ENCODE results near the gene LDB2. TPM values are rescaled to one million over a fixed set of nuclear protein-coding genes. Genes with fewer than 3 reads are reported as not detected.

LDB2 gene
- total RNA-seq, 1 donor from 2014 or later = 360 TPM

GRCh38 chr4:16759931-16760582 is 138.4 kb downstream of the LDB2 start:
- no peak for DNase-seq (ENCODE audit: low read depth in 2 of 2)

DNA sequence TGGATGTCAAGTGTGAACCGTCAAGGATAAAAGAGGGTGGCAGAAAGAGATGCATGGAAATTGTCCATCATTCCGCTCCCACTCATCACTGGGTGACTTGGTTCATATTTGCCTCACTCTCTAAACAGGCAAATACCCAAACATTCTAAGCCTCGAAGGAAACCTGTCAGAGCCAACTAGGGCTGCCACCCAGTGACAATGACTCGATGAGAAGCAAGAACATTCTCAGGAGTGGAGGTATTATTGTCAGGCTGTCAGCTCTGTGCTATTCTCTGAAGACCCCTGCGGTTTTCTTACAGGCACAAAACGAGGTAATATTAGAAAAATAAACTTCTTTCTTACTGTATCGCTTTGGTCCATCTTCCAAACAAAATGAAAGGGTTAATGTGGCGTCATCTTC is 139.6 kb downstream of the LDB2 start:
- DNase-seq (ENCODE audit: low read depth in 2 of 2) = no peak

DNA sequence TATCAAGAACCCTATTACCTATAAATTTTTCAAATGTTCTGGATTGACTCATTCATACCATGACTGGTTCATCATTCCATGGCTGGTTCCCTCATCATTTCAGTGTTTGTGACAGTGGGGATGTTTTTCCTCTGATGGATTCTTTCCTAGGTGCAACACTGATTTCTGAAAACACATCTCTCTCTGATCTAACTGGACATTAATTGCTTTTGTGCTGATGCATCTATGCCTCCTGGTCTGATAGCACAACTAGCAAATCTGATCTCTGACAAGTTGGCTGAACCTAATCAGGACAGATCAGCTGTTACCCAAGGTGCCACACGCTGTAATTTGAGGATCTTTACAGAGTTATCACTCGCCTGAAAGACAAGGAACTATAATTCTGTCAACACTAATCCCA is 140.2 kb downstream of the LDB2 start:
- DNase-seq (ENCODE audit: low read depth in 2 of 2) = no peak

DNA sequence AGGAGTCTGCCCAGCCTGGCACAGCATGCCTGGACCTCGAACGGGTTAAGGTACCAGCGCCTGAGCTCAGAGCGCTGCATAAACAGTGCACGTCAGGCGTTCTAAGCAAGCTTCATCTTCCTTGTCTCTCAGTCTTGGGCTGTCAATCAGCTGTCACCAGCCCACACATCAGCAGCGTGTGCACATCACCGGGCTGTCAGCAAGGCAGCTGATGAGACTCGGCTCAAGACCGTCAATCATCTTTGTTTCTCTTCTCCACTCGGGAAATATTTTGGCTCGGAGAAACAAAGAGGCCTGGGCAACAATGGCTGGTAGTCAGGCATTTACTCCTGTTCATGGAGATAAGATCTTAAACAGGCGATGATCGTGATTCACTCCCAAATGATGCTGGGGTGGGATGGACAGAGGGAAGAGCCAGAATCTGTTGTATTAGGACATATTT is 141.3 kb downstream of the LDB2 start:
- peak; percentile 31 to 88 for DNase-seq (ENCODE audit: low read depth in 2 of 2)

DNA sequence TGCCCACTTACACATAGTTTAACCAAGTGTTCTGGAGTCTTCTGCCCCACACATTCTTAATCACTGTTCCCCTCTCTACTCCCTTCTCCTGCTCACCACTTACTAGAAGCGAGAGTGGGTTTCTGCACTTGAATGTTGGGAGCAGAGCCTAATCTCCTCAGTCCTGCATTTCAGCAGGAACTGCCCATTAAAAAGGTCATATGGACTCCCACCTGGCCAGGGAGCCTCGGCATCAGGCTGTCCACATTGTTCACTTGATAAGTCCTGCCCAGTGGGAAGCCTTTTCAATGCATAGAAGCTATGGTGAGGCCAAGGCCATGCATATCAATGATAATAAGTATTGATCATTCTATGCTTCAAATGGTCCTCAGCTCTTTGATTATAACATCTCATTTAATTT is 144.3 kb downstream of the LDB2 start:
- DNase-seq (ENCODE audit: low read depth in 2 of 2) = no peak

DNA sequence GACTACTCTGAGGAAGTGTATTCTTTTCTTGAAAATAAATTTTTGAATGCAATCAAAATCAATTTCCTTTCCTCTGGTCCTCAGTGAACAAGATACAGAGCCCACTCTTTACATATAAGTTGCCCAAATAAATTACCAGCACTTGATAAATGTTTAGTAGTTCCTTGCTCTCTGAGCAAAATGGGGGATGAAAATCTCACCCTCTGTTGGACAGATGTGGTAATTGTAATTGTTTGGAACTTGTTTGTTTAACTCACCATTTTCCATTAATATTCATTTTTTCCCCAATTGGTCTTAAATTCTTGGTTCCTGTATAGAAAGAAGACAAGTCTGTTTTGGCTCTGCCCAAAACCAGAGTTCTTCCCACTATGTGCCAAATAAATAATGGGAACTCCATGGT is 146.3 kb downstream of the LDB2 start:
- peak in 1 of 2 donors; percentile 39 for DNase-seq (ENCODE audit: low read depth in 2 of 2)

- peak; percentile 64 to 72 for DNase-seq (ENCODE audit: low read depth in 2 of 2)
Measured at GRCh38 chr4:16750882-16751642, 147.4 kb downstream of the LDB2 start.

- DNase-seq (ENCODE audit: low read depth in 2 of 2) = no peak
Measured at GRCh38 chr4:16750216-16750615, 148.2 kb downstream of the LDB2 start.

DNA sequence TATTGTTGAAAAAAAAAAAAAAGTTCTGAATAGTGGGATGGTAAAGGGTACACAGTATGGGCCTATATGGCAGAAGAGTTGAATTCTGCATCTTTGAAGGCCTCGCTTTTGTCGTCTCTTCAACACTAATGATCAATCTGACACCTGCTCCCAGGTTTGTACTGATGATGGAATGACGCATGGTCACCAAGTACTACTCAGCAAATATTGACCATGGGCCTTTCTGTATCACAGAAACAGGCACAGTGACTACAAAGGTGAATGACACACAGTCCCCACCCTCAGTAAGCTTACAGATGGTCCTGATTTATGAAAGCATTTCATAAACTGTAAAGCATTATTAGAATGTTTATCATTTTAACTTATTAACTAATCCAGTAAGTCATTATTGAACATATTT is 152.6 kb downstream of the LDB2 start:
- DNase-seq (ENCODE audit: low read depth in 2 of 2) = no peak

- DNase-seq (ENCODE audit: low read depth in 2 of 2) = no peak
Measured at GRCh38 chr4:16745009-16745635, 153.3 kb downstream of the LDB2 start.

DNA sequence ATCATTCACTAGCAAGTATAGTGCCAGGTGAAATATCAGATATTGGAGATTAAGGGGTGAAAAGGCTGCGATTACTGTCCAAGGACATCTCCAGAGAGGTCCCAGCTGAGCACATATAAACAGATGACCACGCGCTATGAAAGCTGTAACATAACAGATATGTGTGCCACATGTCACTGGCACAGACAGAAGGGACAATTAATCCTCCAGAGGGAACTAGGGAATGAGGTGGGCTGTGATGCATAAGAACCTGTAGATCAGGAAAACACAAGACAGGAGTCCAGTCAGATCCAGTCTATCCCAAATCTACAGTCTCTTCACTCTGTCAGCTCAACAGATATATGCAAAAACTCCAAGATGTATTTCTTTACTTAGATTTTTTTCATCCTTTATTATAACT is 157.2 kb downstream of the LDB2 start:
- DNase-seq (ENCODE audit: low read depth in 2 of 2) = no peak

DNA sequence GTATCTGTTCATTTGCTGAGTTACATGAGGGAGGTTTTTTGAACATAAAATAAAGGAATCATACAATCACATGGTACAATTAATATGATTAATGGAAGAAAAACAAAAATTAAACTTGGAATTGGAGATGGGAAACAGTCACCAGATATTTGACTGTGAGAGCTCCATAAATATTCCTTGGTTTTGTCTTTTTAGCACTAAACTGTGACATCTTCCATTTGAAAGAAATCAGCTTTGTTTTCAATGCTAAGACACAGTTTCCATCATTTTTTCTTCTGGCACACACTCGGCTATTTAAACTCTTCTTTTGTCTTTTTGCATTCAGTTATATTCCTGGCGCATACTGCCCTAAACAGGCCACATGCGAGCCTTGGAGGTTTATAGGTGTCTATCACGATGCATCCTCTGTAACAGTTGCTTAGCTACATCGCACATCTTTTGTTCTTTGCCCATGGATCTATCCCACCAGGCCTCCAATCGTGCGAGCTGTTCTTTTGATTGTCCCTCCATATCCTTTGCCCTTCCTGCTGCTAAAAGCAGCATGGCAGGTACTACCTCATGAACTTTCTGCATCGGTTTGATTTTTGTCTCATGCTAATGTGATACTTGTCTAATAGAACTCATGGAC is 158.3 kb downstream of the LDB2 start:
- DNase-seq (ENCODE audit: low read depth in 2 of 2) = no peak

GRCh38 chr4:16738558-16738957 is 159.9 kb downstream of the LDB2 start:
- no peak for DNase-seq (ENCODE audit: low read depth in 2 of 2)

GRCh38 chr4:16733509-16733908 is 164.9 kb downstream of the LDB2 start:
- no peak for DNase-seq (ENCODE audit: low read depth in 2 of 2)

- no peak for DNase-seq (ENCODE audit: low read depth in 2 of 2)
Measured at GRCh38 chr4:16732741-16733140, 165.7 kb downstream of the LDB2 start.

- DNase-seq (ENCODE audit: low read depth in 2 of 2) = no peak
Measured at GRCh38 chr4:16731776-16732380, 166.6 kb downstream of the LDB2 start.

DNA sequence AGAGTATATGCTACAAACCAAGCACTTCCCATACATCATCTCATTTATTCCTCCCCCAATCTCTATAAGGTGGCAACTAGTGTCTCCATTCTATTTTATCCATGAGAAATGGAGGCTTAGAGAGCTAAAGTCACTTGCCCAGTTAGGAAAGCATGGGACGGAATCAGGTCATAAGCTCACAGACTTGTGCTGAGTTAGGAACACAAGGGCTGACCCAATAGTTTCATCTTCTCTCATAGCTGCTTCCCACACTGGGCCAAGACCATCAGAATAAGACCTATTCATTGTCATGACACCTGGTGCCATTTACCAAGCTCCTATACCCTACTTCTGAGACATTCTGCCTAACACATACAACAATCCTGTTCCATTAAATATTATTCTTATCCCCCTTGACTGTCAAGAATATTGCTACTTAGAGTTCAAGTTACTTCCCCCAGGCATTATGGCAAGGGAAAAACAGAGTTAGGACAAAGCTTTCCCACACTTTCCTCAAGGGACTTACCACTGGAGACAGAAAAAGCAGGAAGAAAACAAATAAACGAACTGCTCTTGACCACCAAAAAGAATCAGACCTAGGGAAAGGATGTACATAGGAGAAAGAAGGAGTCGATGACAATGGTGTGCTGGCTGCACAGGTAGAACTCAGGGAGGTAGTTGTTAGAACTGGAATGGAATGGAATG is 167.8 kb downstream of the LDB2 start:
- DNase-seq (ENCODE audit: low read depth in 2 of 2) = no peak

DNA sequence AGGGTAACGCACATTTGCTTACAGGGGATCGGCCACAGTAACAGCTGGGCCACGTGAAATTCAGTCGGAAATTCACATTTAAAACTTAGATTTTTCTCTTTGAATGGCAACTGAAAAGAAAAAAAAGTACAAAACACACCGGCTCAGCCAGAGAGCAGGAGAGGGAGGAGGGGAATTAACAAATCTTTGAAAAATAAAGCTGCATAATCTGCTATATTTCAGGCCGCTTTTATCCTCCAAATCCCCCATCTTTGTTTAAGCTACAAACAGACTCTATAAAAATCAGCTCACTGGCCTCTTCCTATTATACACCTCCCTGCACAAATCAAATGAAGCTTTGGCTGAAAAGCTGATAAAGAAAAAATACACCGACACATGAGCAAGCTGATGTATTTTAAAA is 169.1 kb downstream of the LDB2 start:
- no peak for DNase-seq (ENCODE audit: low read depth in 2 of 2)

GRCh38 chr4:16728849-16729248 is 169.6 kb downstream of the LDB2 start:
- no peak for DNase-seq (ENCODE audit: low read depth in 2 of 2)

DNA sequence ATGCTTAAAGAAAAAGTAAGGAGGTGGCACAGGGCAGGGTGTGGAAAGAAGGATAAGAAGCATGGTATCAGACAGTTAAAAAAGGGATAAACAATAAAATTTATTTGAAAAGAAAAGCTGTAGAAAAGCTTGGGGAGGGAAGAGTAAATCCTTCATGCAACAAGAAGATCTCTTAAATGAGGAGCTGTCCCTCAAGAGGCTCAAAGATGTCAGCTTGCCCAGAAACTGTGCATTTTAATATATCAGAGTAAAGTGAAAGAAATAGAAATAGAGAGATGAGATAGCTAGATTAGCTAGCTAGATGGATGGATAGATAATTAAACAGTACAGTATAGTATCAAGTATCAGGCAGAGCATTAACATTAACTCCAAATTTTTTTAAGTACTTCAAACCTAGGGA is 170.3 kb downstream of the LDB2 start:
- DNase-seq (ENCODE audit: low read depth in 2 of 2) = no peak

GRCh38 chr4:16727218-16727617 is 171.2 kb downstream of the LDB2 start:
- DNase-seq (ENCODE audit: low read depth in 2 of 2) = no peak
